DMS 273 (cell line): Measurements from ENCODE around the gene SLC1A5.

Experiments
- DNase-seq: peaks from one replicate; lab custom pipeline; 2025; ENCODE audit not compliant: unreplicated experiment; lab: John Stamatoyannopoulos, UW

The SLC1A5 gene

GRCh38 chr19:46745030-46745429 is 43.4 kb downstream of the SLC1A5 start:
- DNase-seq, result no peak

- DNase-seq, result no peak
These were observed 44.2 kb downstream of the SLC1A5 start for GRCh38 chr19:46744005-46744691.

GRCh38 chr19:46742926-46743480 is 45.4 kb downstream of the SLC1A5 start:
- DNase-seq, result no peak

- no peak for DNase-seq
These were observed 46.9 kb downstream of the SLC1A5 start for GRCh38 chr19:46741447-46741846.

GRCh38 chr19:46739290-46739771 is 49.1 kb downstream of the SLC1A5 start:
- DNase-seq, result no peak

GRCh38 chr19:46737761-46738171 is 50.6 kb downstream of the SLC1A5 start:
- no peak for DNase-seq

- no peak for DNase-seq
These were observed 51.1 kb downstream of the SLC1A5 start for GRCh38 chr19:46737298-46737654.

- DNase-seq, result no peak
These were observed 51.7 kb downstream of the SLC1A5 start for GRCh38 chr19:46736531-46737297.

GRCh38 chr19:46733690-46734292 is 54.6 kb downstream of the SLC1A5 start:
- DNase-seq, result no peak

- DNase-seq, result no peak
These were observed 55.3 kb downstream of the SLC1A5 start for GRCh38 chr19:46732966-46733689.

- no peak for DNase-seq
These were observed 56.0 kb downstream of the SLC1A5 start for GRCh38 chr19:46732172-46732938.

GRCh38 chr19:46731584-46731983 is 56.8 kb downstream of the SLC1A5 start:
- no peak for DNase-seq

GRCh38 chr19:46731007-46731501 is 57.3 kb downstream of the SLC1A5 start:
- DNase-seq, result peak; percentile 75

- no peak for DNase-seq
These were observed 57.8 kb downstream of the SLC1A5 start for GRCh38 chr19:46730595-46730994.

- no peak for DNase-seq
These were observed 58.2 kb downstream of the SLC1A5 start for GRCh38 chr19:46730187-46730586.

- no peak for DNase-seq
These were observed 58.7 kb downstream of the SLC1A5 start for GRCh38 chr19:46729696-46730095.

- DNase-seq, result peak; percentile 80
These were observed 59.6 kb downstream of the SLC1A5 start for GRCh38 chr19:46728693-46729339.

GRCh38 chr19:46728208-46728607 is 60.2 kb downstream of the SLC1A5 start:
- DNase-seq, result no peak

GRCh38 chr19:46727757-46728156 is 60.6 kb downstream of the SLC1A5 start:
- no peak for DNase-seq
